Fibroblast of pulmonary artery (primary cell): ENCODE data around the gene MINDY4.

ENCODE experiments used
- DNase-seq: peaks from one replicate; pipeline ENCODE4 v3.0.0-alpha.2; 2010; ENCODE audit warnings: low read depth
- H3K4me3 ChIP-seq: replicated peaks from 2 replicates; pipeline ENCODE4 v1.5.1; 2011; ENCODE audit warnings: low read depth, mild to moderate bottlenecking, control low read depth, low read length, moderate library complexity
- CTCF ChIP-seq: IDR thresholded peaks from 2 replicates; pipeline ENCODE4 v1.5.1; 2011; ENCODE audit warnings: mild to moderate bottlenecking, control low read depth, low read length, inconsistent platforms; ENCODE audit errors: missing control alignments

Gene MINDY4

GRCh38 chr7:30905078-30906012 lies 134.1 kb downstream of the MINDY4 start:
- no peak overlapping the region for H3K4me3 ChIP-seq
- DNase-seq = no peak
- TF ChIP-seq CTCF = no peak

GRCh38 chr7:30906014-30906413 lies 134.8 kb downstream of the MINDY4 start:
- DNase-seq = no peak
- H3K4me3 ChIP-seq = no peak overlapping the region
- no peak for TF ChIP-seq CTCF

- TF ChIP-seq CTCF = no peak
- peak; percentile 6 for DNase-seq
- H3K4me3 ChIP-seq = no peak overlapping the region
These were observed 135.5 kb downstream of the MINDY4 start for GRCh38 chr7:30906515-30907240.

GRCh38 chr7:30907527-30908267 lies 136.5 kb downstream of the MINDY4 start:
- no peak for TF ChIP-seq CTCF
- no peak for DNase-seq
- no peak overlapping the region for H3K4me3 ChIP-seq

GRCh38 chr7:30908681-30909080 lies 137.5 kb downstream of the MINDY4 start:
- DNase-seq = no peak
- TF ChIP-seq CTCF = no peak
- no peak overlapping the region for H3K4me3 ChIP-seq

GRCh38 chr7:30909431-30909830 lies 138.2 kb downstream of the MINDY4 start:
- no peak for TF ChIP-seq CTCF
- no peak overlapping the region for H3K4me3 ChIP-seq
- no peak for DNase-seq
